HepG2 (cell line): ENCODE results near the gene ATP8A2.

ENCODE experiments used
- KLF13 ChIP-seq: sonication (generic); formaldehyde crosslinking; IDR thresholded peaks from 2 replicates; pipeline ENCODE4 v1.4.0; 2020; ENCODE audit warnings: mild to moderate bottlenecking, missing genetic modification reagents
- MAX ChIP-seq: IDR thresholded peaks from 2 replicates; pipeline ENCODE4 v1.6.1; 2012; ENCODE audit warnings: inconsistent platforms
- POLR2A ChIP-seq, 2 experiments: IDR thresholded peaks; 2 replicates each; pipeline ENCODE4 v1.6.1; 2011; ENCODE audit warnings: low read depth in 2 of 2, low read length in 2 of 2, mild to moderate bottlenecking in 1 of 2, moderate library complexity in 1 of 2; ENCODE audit not compliant: insufficient read depth in 1 of 2
- ZBTB21 ChIP-seq: sonication (generic); formaldehyde crosslinking; IDR thresholded peaks from 2 replicates; pipeline ENCODE4 v1.4.0; 2020; ENCODE audit warnings: missing genetic modification reagents
- ZNF274 ChIP-seq: sonication (generic); formaldehyde crosslinking; IDR thresholded peaks from 2 replicates; pipeline ENCODE4 v1.5.1; 2020; ENCODE audit warnings: mild to moderate bottlenecking, missing genetic modification reagents
- ZNF558 ChIP-seq: sonication (generic); formaldehyde crosslinking; IDR thresholded peaks from 2 replicates; pipeline ENCODE4 v1.9.0; 2022; ENCODE audit warnings: mild to moderate bottlenecking, missing genetic modification reagents, borderline replicate concordance
- TF ChIP-seq, protein P1 (sequence below): sonication (generic); formaldehyde crosslinking; IDR thresholded peaks from 2 replicates; pipeline ENCODE4 v1.4.0; 2020; ENCODE audit warnings: missing genetic modification reagents

GRCh38 chr13:25541434-25542123 is 169.8 kb downstream of the ATP8A2 start:
- TF ChIP-seq MAX (no peak), KLF13 (CRISPR knock-in tag) (no peak), ZBTB21 (CRISPR knock-in tag) (no peak), ZNF274 (CRISPR knock-in tag) (no peak), POLR2A (IDR thresholded peaks at IDR 0.05; ENCODE audit: insufficient read depth in 1 of 2, low read depth in 2 of 2, low read length in 2 of 2) (no peak), ZNF558 (CRISPR knock-in tag) (no peak)
- TF ChIP-seq, protein P1, sequence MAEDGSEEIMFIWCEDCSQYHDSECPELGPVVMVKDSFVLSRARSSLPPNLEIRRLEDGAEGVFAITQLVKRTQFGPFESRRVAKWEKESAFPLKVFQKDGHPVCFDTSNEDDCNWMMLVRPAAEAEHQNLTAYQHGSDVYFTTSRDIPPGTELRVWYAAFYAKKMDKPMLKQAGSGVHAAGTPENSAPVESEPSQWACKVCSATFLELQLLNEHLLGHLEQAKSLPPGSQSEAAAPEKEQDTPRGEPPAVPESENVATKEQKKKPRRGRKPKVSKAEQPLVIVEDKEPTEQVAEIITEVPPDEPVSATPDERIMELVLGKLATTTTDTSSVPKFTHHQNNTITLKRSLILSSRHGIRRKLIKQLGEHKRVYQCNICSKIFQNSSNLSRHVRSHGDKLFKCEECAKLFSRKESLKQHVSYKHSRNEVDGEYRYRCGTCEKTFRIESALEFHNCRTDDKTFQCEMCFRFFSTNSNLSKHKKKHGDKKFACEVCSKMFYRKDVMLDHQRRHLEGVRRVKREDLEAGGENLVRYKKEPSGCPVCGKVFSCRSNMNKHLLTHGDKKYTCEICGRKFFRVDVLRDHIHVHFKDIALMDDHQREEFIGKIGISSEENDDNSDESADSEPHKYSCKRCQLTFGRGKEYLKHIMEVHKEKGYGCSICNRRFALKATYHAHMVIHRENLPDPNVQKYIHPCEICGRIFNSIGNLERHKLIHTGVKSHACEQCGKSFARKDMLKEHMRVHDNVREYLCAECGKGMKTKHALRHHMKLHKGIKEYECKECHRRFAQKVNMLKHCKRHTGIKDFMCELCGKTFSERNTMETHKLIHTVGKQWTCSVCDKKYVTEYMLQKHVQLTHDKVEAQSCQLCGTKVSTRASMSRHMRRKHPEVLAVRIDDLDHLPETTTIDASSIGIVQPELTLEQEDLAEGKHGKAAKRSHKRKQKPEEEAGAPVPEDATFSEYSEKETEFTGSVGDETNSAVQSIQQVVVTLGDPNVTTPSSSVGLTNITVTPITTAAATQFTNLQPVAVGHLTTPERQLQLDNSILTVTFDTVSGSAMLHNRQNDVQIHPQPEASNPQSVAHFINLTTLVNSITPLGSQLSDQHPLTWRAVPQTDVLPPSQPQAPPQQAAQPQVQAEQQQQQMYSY (CRISPR knock-in tag) = no peak
